Natural killer cell treated with Interleukin-12 subunit alpha and Interleukin-12 subunit beta and Interleukin-15 and Interleukin-18, amount 100 ng/mL, for 72 hours (primary cell): ENCODE data around the gene HSPA5. TPM values are rescaled to one million over a fixed set of nuclear protein-coding genes. Genes with fewer than 3 reads are reported as not detected.
A peak's percentile ranks its signal among the peaks of the same experiment; 100 is the strongest.
"Not testable (repeated sequence)": the region's sequence is repeated elsewhere in the genome, so short reads cannot be mapped to it uniquely, and the experiment has no call there.

Experiments
- ATAC-seq, 2 donors: fragments of 150-1000 bp; cut with Tn5 transposase in 1 of 2; sonication (Bioruptor Pico), chemical (Tn5 transposase) in 1 of 2; 2 replicates each; pipeline ENCODE4 v1.10.0; 2021
- DNase-seq: peaks from one replicate; pipeline ENCODE4 v3.0.0; 2022; ENCODE audit warnings: low spot score
- H3K27ac Mint-ChIP-seq, 2 donors: 1 replicate in 1 of 2; 2 replicates in 1 of 2; pipeline ENCODE4 v1.8.0; 2022; ENCODE audit warnings: mixed read lengths in 2 of 2, mild to moderate bottlenecking in 1 of 2, moderate library complexity in 1 of 2
- H3K27me3 Mint-ChIP-seq, 2 donors: 1 replicate in 1 of 2; 2 replicates in 1 of 2; pipeline ENCODE4 v1.8.0; 2022; ENCODE audit warnings: mixed read lengths in 2 of 2
- H3K36me3 Mint-ChIP-seq: one replicate; pipeline ENCODE4 v1.8.0; 2022; ENCODE audit warnings: mixed read lengths
- H3K4me1 Mint-ChIP-seq, 2 donors: 1 replicate in 1 of 2; 2 replicates in 1 of 2; pipeline ENCODE4 v1.8.0; 2022; ENCODE audit warnings: low read depth in 2 of 2, mixed read lengths in 2 of 2, mild to moderate bottlenecking in 1 of 2
- H3K4me3 Mint-ChIP-seq: one replicate; pipeline ENCODE4 v1.8.0; 2022; ENCODE audit warnings: mixed read lengths
- H3K9me3 Mint-ChIP-seq: 2 replicates; pipeline ENCODE4 v1.8.0; 2022; ENCODE audit warnings: mixed read lengths
- total RNA-seq, 2 donors: library from RNA; stranded (reverse); gene quantifications; one replicate each; pipeline ENCODE4 v1.2.3, GENCODE V29; 2022

The HSPA5 gene
- total RNA-seq, 2 donors from 2014 or later: 319 to 344 TPM

DNA sequence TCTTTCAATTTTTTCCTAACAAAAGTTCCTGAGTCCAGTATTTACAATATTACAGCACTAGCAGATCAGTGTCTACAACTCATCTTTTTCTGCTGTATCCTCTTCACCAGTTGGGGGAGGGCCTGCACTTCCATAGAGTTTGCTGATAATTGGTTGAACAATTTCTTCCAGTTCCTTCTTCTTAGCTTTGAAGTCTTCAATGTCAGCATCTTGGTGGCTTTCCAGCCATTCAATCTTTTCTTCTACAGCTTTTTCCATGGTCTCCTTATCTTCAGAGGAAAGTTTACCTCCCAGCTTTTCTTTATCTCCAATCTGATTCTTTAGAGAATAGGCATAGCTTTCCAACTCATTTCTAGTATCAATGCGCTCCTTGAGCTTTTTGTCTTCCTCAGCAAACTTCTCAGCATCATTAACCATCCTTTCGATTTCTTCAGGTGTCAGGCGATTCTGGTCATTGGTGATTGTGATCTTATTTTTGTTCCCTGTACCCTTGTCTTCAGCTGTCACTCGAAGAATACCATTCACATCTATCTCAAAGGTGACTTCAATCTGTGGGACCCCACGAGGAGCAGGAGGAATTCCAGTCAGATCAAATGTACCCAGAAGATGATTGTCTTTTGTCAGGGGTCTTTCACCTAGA is 4.5 kb downstream of the HSPA5 start:
- not testable (repeated sequence) for DNase-seq, H3K9me3 Mint-ChIP-seq, H3K27me3 Mint-ChIP-seq, ATAC-seq
- Mint-ChIP-seq H3K4me3 (peak overlapping the region; percentile 96), H3K4me1 (peaks cover 42 to 51% of the 10 kb centered on the region in 2 donors), H3K36me3 (peaks cover 33% of the 10 kb centered on the region), H3K27ac (peak overlapping the region; percentile 94 to 97)

DNA sequence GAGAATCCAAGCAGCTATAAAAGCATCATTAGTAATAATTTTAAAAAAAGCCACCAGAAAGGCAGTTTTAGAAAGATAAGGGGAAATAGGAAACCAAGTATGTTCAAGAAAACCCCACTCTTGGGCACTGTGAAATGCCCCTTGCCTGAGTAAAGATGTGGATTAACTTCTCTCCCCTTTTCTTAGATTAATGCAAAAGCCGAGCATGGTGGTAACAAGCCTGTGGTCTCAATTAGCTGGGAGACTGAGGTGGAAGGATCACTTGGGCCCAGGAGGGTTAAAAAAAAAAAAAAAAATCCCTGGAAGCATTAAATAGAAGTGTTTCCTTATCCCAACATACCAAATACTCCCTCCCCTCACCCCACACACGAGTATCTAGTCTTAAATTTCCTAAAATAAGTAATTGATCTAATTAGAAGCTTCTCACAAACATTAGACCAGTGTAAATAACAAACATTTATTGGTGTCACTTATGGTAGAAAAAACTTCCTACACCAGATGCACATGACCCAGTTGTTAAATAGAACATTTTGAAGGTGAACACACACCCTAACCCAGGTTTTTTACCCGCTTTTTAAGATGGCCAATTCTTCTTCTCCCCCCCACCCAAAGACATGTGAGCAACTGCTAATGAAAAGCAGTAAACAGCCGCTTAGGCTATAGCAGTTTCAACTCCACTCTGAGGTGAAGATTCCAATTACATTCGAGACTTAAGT is 5.2 kb downstream of the HSPA5 start:
- no peak for DNase-seq
- H3K27me3 Mint-ChIP-seq: no peaks in the 10 kb centered on the region
- peak overlapping the region; percentile 94 to 97 for H3K27ac Mint-ChIP-seq
- H3K9me3 Mint-ChIP-seq: no peaks in the 10 kb centered on the region
- H3K36me3 Mint-ChIP-seq: peaks cover 33% of the 10 kb centered on the region
- ATAC-seq: no peak
- peaks cover 36 to 48% of the 10 kb centered on the region in 2 donors for H3K4me1 Mint-ChIP-seq
- peak overlapping the region; percentile 96 for H3K4me3 Mint-ChIP-seq

DNA sequence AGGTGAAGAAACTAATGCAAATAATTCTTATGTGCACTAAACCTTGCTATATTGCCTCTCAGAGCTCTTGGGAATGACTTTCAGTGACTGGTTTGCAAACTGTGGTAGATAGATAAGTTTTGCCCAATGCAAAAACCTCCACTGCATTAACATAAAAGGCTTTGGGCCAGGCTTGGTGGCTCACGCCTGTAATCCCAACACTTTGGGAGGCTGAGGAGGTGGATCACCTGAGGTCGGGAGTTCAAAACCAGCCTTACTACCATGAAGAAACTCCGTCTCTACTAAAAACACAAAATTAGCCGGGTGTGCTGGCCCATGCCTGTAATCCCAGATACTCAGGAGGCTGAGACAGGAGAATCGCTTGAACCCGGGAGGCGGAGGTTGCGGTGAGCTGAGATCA is 7.0 kb downstream of the HSPA5 start:
- DNase-seq, ATAC-seq, H3K4me3 Mint-ChIP-seq, H3K27me3 Mint-ChIP-seq, H3K9me3 Mint-ChIP-seq: not testable (repeated sequence)
- Mint-ChIP-seq H3K4me1 (peaks cover 32 to 44% of the 10 kb centered on the region in 2 donors), H3K27ac (peak overlapping the region in 1 of 2 donors; percentile 17), H3K36me3 (peaks cover 30% of the 10 kb centered on the region)

DNA sequence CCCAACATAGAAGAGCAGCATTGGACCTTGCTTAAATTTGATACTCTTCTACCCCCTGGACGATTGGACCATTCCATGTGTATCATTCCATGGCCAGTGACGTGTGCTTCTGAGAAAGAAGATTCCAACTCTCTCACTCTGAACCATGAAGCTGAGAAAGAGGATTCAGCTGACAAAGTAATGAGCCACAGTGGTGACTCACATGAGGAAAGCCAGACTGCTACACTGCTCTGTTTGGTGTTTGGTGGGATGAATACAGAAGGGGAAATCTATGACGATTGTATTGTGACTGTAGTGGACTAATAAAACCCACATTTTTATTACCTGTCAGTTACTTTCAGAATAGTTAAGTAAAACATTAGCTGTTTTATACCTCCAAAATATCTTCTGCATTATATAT is 7.5 kb downstream of the HSPA5 start:
- DNase-seq (no peak), ATAC-seq (peak in 1 of 2 donors; percentile 47)
- Mint-ChIP-seq H3K27me3 (no peaks in the 10 kb centered on the region), H3K4me1 (peaks cover 28 to 40% of the 10 kb centered on the region in 2 donors), H3K36me3 (peaks cover 26% of the 10 kb centered on the region), H3K4me3 (no peak overlapping the region), H3K9me3 (no peaks in the 10 kb centered on the region), H3K27ac (peak overlapping the region in 1 of 2 donors; percentile 17)

DNA sequence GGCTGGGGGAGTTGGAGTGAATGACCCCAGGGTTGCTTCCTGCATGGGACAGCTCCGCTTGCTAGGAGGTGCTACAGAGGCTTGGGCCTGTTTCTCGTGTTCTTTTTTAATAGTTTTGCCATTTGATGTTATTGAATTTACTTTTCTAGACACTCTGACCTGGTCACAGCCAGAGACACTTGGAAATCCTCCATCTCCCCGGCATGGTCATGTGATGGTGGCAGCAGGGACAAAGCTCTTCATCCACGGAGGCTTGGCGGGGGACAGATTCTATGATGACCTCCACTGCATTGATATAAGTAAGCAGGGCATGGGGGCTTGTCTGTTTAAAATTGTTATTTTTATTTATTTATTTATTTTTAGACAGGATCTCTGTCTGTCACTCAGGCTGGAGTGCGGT is 13.4 kb downstream of the HSPA5 start:
- Mint-ChIP-seq H3K9me3 (no peaks in the 10 kb centered on the region), H3K27me3 (no peaks in the 10 kb centered on the region), H3K36me3 (no peaks in the 10 kb centered on the region), H3K4me1 (peaks cover 0 to 5% of the 10 kb centered on the region in 2 donors), H3K4me3 (no peak overlapping the region), H3K27ac (no peak overlapping the region)
- peak in 1 of 2 donors; percentile 33 for ATAC-seq
- no peak for DNase-seq

DNA sequence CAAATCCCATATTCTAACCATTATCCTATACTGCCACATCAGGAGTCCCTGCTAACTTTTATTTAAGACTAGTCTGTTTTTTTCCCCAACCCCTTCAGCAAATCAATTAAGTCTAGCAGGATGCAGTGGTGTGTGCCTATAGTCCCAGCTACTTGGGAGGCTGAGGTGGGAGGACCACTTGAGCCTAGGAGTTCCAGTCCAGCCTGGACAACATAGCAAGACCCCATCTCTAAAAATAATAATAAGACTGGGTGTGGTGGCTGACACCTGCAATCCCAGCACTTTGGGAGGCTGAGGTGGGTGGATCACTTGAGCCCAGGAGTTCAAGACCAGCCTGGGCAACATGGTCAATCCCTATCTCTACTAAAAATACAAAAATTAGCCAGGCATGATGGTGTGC is 16.3 kb downstream of the HSPA5 start:
- ATAC-seq, DNase-seq, H3K27me3 Mint-ChIP-seq, H3K4me1 Mint-ChIP-seq, H3K4me3 Mint-ChIP-seq, H3K36me3 Mint-ChIP-seq, H3K27ac Mint-ChIP-seq, H3K9me3 Mint-ChIP-seq: not testable (repeated sequence)

DNA sequence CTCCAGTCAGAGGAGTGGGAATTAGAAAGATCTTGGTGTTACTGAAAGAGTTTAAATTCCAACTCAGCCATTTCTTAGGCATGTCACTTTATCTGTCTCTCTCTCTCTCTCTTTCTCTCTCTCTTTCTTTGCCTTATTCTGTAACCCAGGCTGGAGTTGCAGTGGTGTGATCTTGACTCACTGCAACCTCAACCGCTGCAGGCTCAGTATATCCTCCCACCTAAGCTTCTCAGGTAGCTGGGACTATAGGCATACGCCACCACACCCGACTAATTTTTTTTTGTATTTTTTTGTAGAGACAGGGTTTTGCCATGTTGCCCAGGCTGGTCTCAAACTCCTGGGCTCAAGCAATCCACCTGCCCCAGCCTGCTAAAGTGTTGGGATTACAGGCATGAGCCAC is 22.5 kb downstream of the HSPA5 start:
- no peaks in the 10 kb centered on the region for H3K27me3 Mint-ChIP-seq
- ATAC-seq (no peak), DNase-seq (no peak)
- H3K4me1 Mint-ChIP-seq: no peaks in the 10 kb centered on the region
- H3K27ac Mint-ChIP-seq: no peak overlapping the region
- H3K9me3 Mint-ChIP-seq: no peaks in the 10 kb centered on the region
- no peaks in the 10 kb centered on the region for H3K36me3 Mint-ChIP-seq
- no peak overlapping the region for H3K4me3 Mint-ChIP-seq

DNA sequence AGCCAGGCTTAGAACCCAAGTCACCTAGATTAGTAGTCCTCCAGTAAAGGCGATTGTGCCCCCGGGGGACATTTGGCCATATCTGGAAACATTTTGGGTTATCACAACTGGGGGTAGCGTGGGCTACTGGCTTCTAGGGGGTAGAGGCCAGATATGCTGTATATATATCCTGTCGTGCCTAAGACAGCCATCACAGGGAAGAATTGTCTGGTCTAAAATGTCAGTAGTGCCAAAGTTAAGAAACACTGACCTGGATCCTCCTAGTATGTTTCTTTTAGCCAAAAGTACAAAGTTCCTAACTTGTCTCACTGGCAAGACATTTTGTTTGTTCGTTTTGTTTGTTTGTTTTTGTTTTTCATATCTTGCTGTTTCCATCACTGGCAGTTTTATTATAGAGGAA is 27.0 kb downstream of the HSPA5 start:
- Mint-ChIP-seq H3K27me3 (no peaks in the 10 kb centered on the region), H3K4me3 (no peak overlapping the region), H3K27ac (no peak overlapping the region), H3K4me1 (no peaks in the 10 kb centered on the region), H3K9me3 (no peaks in the 10 kb centered on the region), H3K36me3 (no peaks in the 10 kb centered on the region)
- DNase-seq (no peak), ATAC-seq (no peak)

DNA sequence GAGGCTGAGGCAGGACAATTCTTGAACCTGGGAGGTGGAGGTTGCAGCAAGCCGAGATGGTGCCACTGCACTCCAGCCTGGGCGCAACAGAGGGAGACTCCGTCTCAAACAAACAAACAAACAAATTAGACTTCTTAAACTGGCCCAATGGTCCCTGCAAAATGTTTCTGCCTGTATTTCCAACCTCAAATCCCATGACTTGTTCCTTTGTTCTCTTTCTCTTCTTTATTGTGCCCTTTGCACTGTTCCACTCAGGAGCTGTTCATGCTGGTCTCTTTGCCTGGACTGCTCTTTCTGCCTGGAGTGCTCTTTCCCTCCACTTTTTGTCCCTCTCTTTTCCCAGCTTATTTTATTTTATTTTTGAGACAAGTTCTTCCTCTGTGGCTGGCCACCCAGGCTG is 36.7 kb downstream of the HSPA5 start:
- Mint-ChIP-seq H3K27ac (no peak overlapping the region), H3K36me3 (peaks cover 11% of the 10 kb centered on the region), H3K4me3 (no peak overlapping the region), H3K4me1 (peaks cover 13 to 19% of the 10 kb centered on the region in 2 donors), H3K27me3 (no peaks in the 10 kb centered on the region), H3K9me3 (no peaks in the 10 kb centered on the region)
- ATAC-seq (no peak), DNase-seq (no peak)

DNA sequence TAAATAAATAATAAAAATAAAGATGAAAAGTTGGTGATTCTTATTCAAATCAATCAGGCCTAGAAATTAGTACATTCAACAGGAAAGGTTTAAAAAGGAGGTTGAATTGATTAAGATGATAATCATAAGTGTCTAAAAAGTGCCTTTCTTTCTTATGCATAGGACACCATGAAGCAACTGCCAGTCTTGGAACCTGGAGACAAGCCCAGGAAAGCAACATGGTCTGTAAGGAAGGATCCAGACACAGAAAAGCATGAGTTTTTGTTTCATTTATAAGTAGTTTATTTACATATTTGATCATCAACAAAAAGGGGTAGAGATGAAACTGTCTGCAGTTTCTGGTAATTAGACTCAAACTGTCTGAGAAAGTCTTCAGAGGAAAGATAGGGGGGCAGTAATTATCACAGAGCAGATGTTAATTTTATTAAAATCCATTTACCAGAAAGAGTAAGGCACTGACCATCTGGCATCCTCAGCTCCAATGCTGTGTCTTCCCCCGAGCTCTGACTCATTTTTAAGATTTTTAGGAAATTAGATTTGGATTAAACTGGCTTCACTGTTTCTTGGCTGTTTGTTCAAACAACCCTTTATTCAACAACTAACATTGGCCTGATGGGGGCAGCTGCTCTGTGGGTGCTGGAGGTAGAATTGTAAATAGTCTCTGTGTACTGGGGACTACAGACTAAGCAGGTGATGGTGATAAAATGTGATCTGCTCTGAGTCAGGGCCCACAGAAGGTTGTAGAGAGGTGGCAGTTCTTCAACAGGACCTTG is 38.1 kb downstream of the HSPA5 start:
- H3K9me3 Mint-ChIP-seq: no peaks in the 10 kb centered on the region
- H3K4me3 Mint-ChIP-seq: no peak overlapping the region
- H3K27me3 Mint-ChIP-seq: no peaks in the 10 kb centered on the region

DNA sequence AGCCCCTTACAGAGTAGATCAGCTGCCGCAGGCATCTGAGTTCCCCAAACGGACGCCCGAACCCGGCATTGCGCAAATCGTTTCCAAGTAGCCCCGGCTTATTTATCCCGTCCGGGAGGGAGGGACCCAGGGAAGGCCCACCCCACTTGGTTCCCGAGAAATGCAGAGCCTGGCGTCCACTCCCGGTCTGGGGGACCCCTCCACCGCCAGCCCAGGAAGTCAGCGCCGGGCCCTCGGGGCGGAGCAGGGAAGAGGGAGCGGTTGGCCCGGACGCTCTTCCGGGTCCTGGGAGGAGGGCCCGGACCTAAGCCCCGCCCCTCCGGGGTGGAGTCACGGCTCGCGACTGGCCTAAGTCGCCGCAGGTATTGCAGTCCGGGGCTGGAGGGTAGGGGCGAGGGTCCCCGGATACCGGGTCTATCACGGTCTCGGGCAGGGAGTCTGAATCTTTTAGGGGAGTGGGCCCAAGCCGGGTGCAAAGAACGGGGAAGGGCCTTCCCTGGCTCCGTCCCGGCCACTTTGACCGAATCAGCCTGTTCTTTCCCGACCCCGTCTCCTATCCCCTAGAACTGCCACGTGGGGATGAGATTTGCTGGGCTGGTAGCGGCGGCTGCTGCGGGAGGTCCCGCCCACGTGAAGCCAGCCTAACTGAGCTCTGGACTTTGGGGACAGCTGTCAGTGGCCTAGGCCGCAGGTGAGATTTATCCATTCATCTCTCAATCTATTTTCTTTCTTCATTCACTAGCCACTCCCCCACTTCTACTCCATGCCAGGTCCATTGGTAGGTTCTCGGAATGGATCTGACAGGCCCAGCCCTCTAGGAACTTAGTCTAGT is 40.7 kb downstream of the HSPA5 start, which contains the start of gene RABEPK:
RABEPK (plus strand) TSS at position 327 of the 832 bp plus-strand sequence. CDS start 2,472 bp downstream, outside the sequence.
- H3K27me3 Mint-ChIP-seq: peaks cover 0 to 4% of the 10 kb centered on the region in 2 donors
- peak within 1 kb of the TSS; percentile 74 to 91 for H3K27ac Mint-ChIP-seq
- ATAC-seq: peak; percentile 99 to 100
- H3K4me3 Mint-ChIP-seq: peak within 1 kb of the TSS; percentile 86
- H3K36me3 Mint-ChIP-seq: peaks cover 5% of the 10 kb centered on the region
- no peaks in the 10 kb centered on the region for H3K9me3 Mint-ChIP-seq
- DNase-seq: peak; percentile 94
- H3K4me1 Mint-ChIP-seq: peaks cover 10 to 14% of the 10 kb centered on the region in 2 donors

More for the DNA sequence above, 38.1 kb downstream of the HSPA5 start:
- DNase-seq (no peak), ATAC-seq (no peak)
- Mint-ChIP-seq H3K36me3 (peaks cover 11% of the 10 kb centered on the region), H3K4me1 (peaks cover 13 to 19% of the 10 kb centered on the region in 2 donors), H3K27ac (no peak overlapping the region)

DNA sequence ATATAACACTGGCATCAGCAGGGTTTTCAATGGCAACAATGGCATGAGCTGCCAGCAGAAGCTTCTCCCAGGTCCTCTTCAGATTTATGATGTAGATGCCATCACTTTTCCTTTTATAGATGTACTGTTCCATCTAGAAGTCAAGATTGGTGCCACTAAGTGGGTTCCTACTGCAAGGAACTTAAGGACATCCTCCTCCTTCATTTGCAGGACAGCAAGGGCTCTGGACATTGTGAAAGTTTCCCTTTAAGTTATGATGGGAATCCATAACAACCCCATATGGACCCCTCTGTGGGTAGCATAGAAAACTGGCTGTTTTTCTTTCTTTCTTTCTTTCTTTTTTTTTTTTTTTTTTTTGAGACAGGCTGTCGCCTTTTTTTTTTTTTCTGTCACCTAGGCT is 45.6 kb downstream of the HSPA5 start:
- not testable (repeated sequence) for DNase-seq, H3K9me3 Mint-ChIP-seq, ATAC-seq, H3K4me3 Mint-ChIP-seq, H3K27ac Mint-ChIP-seq, H3K4me1 Mint-ChIP-seq, H3K36me3 Mint-ChIP-seq, H3K27me3 Mint-ChIP-seq

DNA sequence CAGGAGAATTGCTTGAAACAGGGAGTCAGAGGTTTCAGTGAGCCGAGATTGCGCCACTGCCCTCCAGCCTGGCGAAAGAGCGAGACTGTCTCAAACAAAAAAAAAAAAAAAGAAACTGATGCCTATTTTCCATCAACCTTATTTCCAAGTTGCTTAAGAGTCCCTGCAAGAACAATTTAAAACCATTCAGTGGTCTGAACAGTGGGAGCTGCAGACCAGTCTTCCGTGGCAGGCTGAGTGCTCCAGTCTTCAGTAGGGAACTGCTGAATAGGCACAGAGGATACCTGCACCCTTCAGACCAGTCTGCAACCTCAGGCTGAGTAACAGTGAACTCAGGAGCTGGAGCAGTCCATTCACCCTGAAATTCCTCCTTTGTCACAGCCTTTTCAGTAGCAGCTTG is 46.7 kb downstream of the HSPA5 start:
- H3K27ac Mint-ChIP-seq, DNase-seq, H3K4me3 Mint-ChIP-seq, H3K27me3 Mint-ChIP-seq, H3K9me3 Mint-ChIP-seq, H3K36me3 Mint-ChIP-seq, ATAC-seq, H3K4me1 Mint-ChIP-seq: not testable (repeated sequence)
